Parathyroid adenoma (tissue), 2 donors: ENCODE measurements around the gene ICAM1.

ENCODE experiments used
- H2AFZ ChIP-seq: fragments of 300-600 bp; sonication (generic); one replicate; pipeline ENCODE4 v1.7.0; 2017; ENCODE audit warnings: antibody characterized with exemption, mild to moderate bottlenecking
- H3K27ac ChIP-seq: fragments of 300-600 bp; sonication (generic); one replicate; pipeline ENCODE4 v1.7.0; 2017
- H3K27me3 ChIP-seq: fragments of 300-600 bp; sonication (generic); one replicate; pipeline ENCODE4 v1.7.0; 2017; ENCODE audit warnings: low read length; ENCODE audit not compliant: control insufficient read depth, insufficient read depth
- H3K36me3 ChIP-seq: fragments of 300-600 bp; sonication (generic); one replicate; pipeline ENCODE4 v1.7.0; 2017; ENCODE audit warnings: low read length; ENCODE audit not compliant: control insufficient read depth, insufficient read depth
- H3K4me1 ChIP-seq: fragments of 300-600 bp; sonication (generic); one replicate; pipeline ENCODE4 v1.7.0; 2017; ENCODE audit warnings: control low read depth
- H3K4me2 ChIP-seq: fragments of 300-600 bp; sonication (generic); one replicate; pipeline ENCODE4 v1.7.0; 2017; ENCODE audit warnings: low read length
- H3K4me3 ChIP-seq: fragments of 300-600 bp; sonication (generic); one replicate; pipeline ENCODE4 v1.7.0; 2017; ENCODE audit warnings: low read depth, low read length
- H3K79me2 ChIP-seq: fragments of 300-600 bp; sonication (generic); one replicate; pipeline ENCODE4 v1.7.0; 2017; ENCODE audit warnings: control low read depth
- H3K9ac ChIP-seq: fragments of 300-600 bp; sonication (generic); one replicate; pipeline ENCODE4 v1.7.0; 2017; ENCODE audit warnings: mild to moderate bottlenecking
- H3K9me3 ChIP-seq: fragments of 300-600 bp; sonication (generic); one replicate; pipeline ENCODE4 v1.7.0; 2017; ENCODE audit warnings: low read length; ENCODE audit not compliant: control insufficient read depth
- TF ChIP-seq, protein P1 (sequence below): fragments of 300-600 bp; sonication (generic); IDR thresholded peaks from one replicate; pipeline ENCODE4 v1.7.0; 2017; ENCODE audit warnings: antibody characterized with exemption, mild to moderate bottlenecking
- donor health status: primary hyperparathyroidism.

ICAM1 gene

DNA sequence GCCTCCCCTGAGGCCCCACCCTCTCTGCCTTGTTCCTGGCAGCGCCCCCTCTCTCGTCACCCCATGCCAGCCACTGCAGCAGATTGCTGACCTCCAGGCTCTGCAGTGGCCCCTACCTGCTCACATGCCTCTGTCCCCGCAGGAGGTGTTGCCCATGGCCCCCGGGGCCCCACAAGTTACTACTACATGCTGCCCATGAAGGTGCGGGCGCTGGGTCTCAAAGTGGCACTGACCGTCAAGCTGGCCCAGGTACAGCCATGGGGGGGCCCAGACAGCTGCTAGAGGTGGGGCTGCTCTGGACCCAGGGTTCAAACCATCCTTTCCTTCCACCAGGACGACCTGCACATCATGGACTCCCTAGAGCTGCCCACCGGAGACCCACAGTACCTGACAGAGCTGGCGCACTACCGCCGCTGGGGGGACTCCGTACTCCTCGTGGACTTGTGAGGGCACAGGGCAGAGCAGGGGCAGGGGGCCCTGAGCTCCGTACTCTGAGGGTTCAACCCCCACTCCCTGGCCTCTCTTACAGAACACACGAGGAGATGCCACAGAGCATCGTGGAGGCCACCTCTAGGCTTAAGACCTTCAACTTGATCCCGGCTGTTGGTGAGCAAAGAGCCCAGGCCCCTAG, 12.7 kb upstream of the ICAM1 start:
- no peaks in the 10 kb centered on the region for H3K4me1 ChIP-seq

DNA sequence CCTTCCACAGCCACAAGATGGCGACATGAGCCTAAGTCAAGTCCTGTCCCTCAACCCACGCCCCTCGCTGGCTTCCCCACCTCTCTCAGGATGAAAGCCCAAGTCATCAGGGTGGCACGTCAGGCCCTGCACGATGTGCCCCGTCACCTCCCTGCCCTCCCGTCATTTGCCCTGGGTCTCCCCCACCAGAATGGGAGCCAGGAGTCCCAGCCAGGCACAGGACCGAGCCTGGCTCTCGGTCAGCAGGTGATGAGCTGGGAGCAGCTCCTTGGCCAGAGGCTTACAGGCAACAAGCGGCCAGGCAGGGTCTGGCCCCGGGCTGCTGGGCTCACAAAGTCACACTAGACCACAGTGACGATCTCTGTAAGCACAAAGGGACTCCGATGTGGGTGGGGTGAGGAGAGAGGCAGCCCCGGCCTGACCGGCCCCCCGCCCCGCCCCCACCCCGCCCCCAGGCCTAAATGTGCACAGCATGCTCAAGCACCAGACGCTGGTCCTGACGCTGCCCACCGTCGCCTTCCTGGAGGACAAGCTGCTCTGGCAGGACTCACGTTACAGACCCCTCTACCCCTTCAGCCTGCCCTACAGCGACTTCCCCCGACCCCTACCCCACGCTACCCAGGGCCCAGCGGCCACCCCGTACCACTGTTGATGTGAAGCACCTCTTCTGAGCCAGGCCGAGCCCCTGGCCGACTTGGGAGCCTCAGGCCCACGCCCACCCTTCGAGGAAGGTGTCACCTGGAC, 11.6 kb upstream of the ICAM1 start:
- H3K9ac ChIP-seq, result no peak overlapping the region
- H3K27ac ChIP-seq, result no peak overlapping the region
- no peaks in the 10 kb centered on the region for H3K36me3 ChIP-seq
- H3K9me3 ChIP-seq, result no peaks in the 10 kb centered on the region
- H3K27me3 ChIP-seq, result no peaks in the 10 kb centered on the region
- no peak overlapping the region for H3K4me3 ChIP-seq
- H2AFZ ChIP-seq, result no peak overlapping the region
- no peak overlapping the region for H3K4me2 ChIP-seq
- no peaks in the 10 kb centered on the region for H3K4me1 ChIP-seq
- TF ChIP-seq, protein P1, sequence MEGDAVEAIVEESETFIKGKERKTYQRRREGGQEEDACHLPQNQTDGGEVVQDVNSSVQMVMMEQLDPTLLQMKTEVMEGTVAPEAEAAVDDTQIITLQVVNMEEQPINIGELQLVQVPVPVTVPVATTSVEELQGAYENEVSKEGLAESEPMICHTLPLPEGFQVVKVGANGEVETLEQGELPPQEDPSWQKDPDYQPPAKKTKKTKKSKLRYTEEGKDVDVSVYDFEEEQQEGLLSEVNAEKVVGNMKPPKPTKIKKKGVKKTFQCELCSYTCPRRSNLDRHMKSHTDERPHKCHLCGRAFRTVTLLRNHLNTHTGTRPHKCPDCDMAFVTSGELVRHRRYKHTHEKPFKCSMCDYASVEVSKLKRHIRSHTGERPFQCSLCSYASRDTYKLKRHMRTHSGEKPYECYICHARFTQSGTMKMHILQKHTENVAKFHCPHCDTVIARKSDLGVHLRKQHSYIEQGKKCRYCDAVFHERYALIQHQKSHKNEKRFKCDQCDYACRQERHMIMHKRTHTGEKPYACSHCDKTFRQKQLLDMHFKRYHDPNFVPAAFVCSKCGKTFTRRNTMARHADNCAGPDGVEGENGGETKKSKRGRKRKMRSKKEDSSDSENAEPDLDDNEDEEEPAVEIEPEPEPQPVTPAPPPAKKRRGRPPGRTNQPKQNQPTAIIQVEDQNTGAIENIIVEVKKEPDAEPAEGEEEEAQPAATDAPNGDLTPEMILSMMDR, result peak; percentile 69
- no peaks in the 10 kb centered on the region for H3K79me2 ChIP-seq

More for the DNA sequence above, 12.7 kb upstream of the ICAM1 start:
- TF ChIP-seq, protein P1, result no peak
- no peaks in the 10 kb centered on the region for H3K9me3 ChIP-seq
- no peak overlapping the region for H3K27ac ChIP-seq
- H3K4me3 ChIP-seq, result no peak overlapping the region
- H2AFZ ChIP-seq, result no peak overlapping the region
- no peak overlapping the region for H3K4me2 ChIP-seq
- H3K27me3 ChIP-seq, result no peaks in the 10 kb centered on the region
- no peaks in the 10 kb centered on the region for H3K36me3 ChIP-seq
- no peaks in the 10 kb centered on the region for H3K79me2 ChIP-seq
- H3K9ac ChIP-seq, result no peak overlapping the region

DNA sequence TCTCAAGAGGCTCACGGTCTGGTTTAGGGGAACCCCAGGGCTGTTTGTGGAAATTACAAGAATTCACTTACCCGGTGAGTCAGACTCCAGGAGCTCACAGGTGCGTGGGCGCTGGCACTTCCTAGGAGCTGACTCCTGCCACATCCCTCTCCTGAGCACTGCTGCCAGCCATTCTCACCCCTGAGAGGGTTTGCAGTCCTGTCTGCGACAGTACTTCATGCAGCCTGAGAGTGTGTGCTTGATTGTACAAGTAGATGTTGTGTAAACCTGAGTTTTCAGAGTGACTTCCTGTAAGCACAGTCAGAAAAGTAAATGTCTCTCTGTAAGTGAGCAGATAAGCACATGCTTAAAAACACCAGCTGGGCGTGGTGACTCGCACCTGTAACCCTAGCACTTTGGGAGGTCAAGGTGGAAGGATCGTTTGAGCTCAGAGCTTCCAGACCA, 10.8 kb upstream of the ICAM1 start:
- no peaks in the 10 kb centered on the region for H3K79me2 ChIP-seq
- no peaks in the 10 kb centered on the region for H3K4me1 ChIP-seq
- no peak overlapping the region for H3K4me3 ChIP-seq
- H3K4me2 ChIP-seq, result no peak overlapping the region
- no peaks in the 10 kb centered on the region for H3K27me3 ChIP-seq
- no peaks in the 10 kb centered on the region for H3K9me3 ChIP-seq
- TF ChIP-seq, protein P1, result no peak
- H3K27ac ChIP-seq, result no peak overlapping the region
- H3K9ac ChIP-seq, result no peak overlapping the region
- no peaks in the 10 kb centered on the region for H3K36me3 ChIP-seq
- H2AFZ ChIP-seq, result no peak overlapping the region

DNA sequence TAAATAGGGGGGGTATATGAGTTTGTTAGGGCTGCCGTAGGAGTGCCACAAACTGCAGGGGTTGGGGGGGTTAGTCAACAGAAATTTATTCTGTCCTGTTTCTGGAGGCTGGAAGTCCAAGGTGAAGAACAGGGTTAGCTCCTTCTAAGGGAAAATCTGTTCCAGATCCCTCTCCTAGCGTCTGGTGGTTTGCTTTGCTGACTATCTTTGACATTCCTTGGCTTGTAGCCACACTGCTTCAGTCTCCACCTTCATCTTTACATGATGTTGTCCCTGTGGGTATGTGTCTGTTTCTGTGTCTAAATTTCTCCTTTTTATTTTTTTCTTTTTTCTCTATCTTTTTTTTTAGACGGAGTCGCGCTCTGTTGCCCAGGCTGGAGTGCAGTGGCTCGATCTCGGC, 8.1 kb upstream of the ICAM1 start:
- H3K9me3 ChIP-seq, result no peaks in the 10 kb centered on the region
- H3K27me3 ChIP-seq, result no peaks in the 10 kb centered on the region
- TF ChIP-seq, protein P1, result no peak
- H3K36me3 ChIP-seq, result no peaks in the 10 kb centered on the region
- H3K79me2 ChIP-seq, result no peaks in the 10 kb centered on the region
- H3K9ac ChIP-seq, result no peak overlapping the region
- H3K4me2 ChIP-seq, result no peak overlapping the region
- H3K4me1 ChIP-seq, result no peaks in the 10 kb centered on the region
- H3K4me3 ChIP-seq, result no peak overlapping the region
- H3K27ac ChIP-seq, result no peak overlapping the region
- H2AFZ ChIP-seq, result no peak overlapping the region
